ENCODE results near the gene STKLD1.
"Not testable (repeated sequence)": the region's sequence is repeated elsewhere in the genome, so short reads cannot be mapped to it uniquely, and the experiment has no call there.

STKLD1 gene

DNA sequence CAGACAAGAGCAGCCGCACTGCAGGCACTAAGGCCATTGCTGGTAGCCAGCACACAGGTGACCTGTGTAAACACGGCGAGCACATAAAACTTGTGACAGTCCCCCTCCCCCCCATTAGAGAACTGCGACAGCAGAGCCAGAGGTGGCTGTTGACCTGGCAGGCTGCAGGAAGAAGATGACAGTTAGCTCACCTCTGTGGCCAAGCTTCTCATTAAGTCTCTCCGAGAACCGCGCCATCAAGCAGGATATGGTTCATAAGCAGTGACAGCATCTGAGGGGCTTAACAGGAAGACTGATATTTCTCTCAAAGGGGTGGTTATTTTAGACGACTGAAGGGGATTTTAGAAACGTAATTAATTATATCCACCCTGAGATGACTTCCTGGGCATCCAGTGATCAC, 5.5 kb upstream of the STKLD1 start:
- POLR2A ChIA-PET = interaction anchor here (1.7 kb wide), 1 partner anchor 23 kb away, joined by 6 read pairs; the partner anchor contains the start of genes MED22 and RPL7A
- TF ChIP-seq SP1 (IDR thresholded peaks at IDR 0.05) = no peak
- TF ChIP-seq ARNT (IDR thresholded peaks at IDR 0.05) = no peak
- no peak for TF ChIP-seq SUZ12 (IDR thresholded peaks at IDR 0.05)
- TF ChIP-seq TARDBP (IDR thresholded peaks at IDR 0.05) = no peak
- no peak for TF ChIP-seq ELF4 (IDR thresholded peaks at IDR 0.05)
- TF ChIP-seq ZNF384 (IDR thresholded peaks at IDR 0.05) = no peak
- TF ChIP-seq FOXA1 (IDR thresholded peaks at IDR 0.05) = no peak
- no peak for TF ChIP-seq NFRKB (IDR thresholded peaks at IDR 0.05)
- no peak for TF ChIP-seq CTBP1 (IDR thresholded peaks at IDR 0.05; ENCODE audit: borderline replicate concordance)
- TF ChIP-seq FOXK2 (IDR thresholded peaks at IDR 0.05) = no peak
- no peak for TF ChIP-seq HDGF (IDR thresholded peaks at IDR 0.05; ENCODE audit: borderline replicate concordance)
- no peak for TF ChIP-seq L3MBTL2 (conservative IDR thresholded peaks at IDR 0.05)
- no peak for TF ChIP-seq LEF1 (IDR thresholded peaks at IDR 0.05; ENCODE audit: borderline replicate concordance)
- no peak for TF ChIP-seq BHLHE40 (IDR thresholded peaks at IDR 0.05; ENCODE audit: borderline replicate concordance)
- TF ChIP-seq FOXM1 (IDR thresholded peaks at IDR 0.05; ENCODE audit: borderline replicate concordance) = no peak
- TF ChIP-seq, protein P1, sequence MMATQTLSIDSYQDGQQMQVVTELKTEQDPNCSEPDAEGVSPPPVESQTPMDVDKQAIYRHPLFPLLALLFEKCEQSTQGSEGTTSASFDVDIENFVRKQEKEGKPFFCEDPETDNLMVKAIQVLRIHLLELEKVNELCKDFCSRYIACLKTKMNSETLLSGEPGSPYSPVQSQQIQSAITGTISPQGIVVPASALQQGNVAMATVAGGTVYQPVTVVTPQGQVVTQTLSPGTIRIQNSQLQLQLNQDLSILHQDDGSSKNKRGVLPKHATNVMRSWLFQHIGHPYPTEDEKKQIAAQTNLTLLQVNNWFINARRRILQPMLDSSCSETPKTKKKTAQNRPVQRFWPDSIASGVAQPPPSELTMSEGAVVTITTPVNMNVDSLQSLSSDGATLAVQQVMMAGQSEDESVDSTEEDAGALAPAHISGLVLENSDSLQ (IDR thresholded peaks at IDR 0.05) = no peak
- no peak for DNase-seq (ENCODE audit: extremely low spot score)
- CTCF ChIA-PET = no interaction called here

DNA sequence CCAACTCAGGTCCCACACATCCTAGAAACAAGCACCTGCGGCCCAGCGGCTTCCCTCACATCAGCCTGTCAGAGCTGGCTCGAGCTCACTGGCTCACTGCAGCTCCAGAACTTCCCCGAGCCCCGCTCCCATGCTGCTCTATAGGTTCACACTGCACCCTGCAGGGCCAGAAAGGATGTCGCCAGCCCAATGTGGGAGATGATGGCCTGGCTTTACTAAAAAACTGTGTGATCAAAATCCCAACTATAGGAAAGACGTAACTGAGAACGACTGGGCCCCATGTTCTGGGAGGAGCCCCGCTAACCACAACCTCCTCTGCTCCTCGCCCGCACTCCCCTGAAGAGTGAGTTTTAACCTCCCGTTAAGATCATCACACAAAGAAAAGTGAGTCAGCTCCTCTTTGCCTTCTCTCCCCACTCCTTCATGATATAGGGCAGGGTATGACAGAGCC, 4.9 kb upstream of the STKLD1 start:
- CTCF ChIA-PET = no interaction called here
- POLR2A ChIA-PET = interaction anchor here (1.1 to 1.7 kb wide), 3 partner anchors 15 to 253 kb away, joined by 3 to 6 read pairs (median 4); partner anchors contain the start of genes MED22, RPL7A and SURF1
- DNase-seq (ENCODE audit: extremely low spot score) = no peak
- no peak for TF ChIP-seq FOXK2 (IDR thresholded peaks at IDR 0.05)
- no peak for TF ChIP-seq FOXM1 (IDR thresholded peaks at IDR 0.05; ENCODE audit: borderline replicate concordance)

DNA sequence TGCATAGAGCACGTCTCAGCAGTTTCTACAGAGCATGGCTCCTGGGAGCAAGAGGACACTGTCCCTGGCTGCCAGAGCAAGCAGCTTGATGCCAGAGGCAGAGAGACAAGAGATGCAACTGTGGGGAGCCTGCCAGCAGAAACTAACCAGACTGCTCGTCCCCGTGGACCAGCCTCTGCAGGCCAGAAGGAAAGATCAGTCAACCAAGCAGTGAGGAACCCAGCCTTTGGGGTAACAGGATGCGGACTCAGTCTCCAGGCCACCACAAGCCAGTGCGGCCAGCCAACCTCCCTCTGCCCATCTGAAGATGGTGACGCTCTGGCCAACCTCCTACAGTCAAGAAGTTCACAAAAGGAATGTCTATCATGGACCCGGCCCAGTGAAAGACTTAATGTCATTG, 4.0 kb upstream of the STKLD1 start:
- no peak for DNase-seq (ENCODE audit: extremely low spot score)
- CTCF ChIA-PET = interaction anchor here (1.0 kb wide), 1 partner anchor 21 kb away, joined by 3 read pairs; no protein-coding TSS in a partner anchor
- no peak for TF ChIP-seq LEF1 (IDR thresholded peaks at IDR 0.05; ENCODE audit: borderline replicate concordance)
- TF ChIP-seq SP1 (IDR thresholded peaks at IDR 0.05) = no peak
- TF ChIP-seq TARDBP (IDR thresholded peaks at IDR 0.05) = no peak
- no peak for TF ChIP-seq NFRKB (IDR thresholded peaks at IDR 0.05)
- TF ChIP-seq SUZ12 (IDR thresholded peaks at IDR 0.05) = no peak
- no peak for TF ChIP-seq L3MBTL2 (conservative IDR thresholded peaks at IDR 0.05)
- TF ChIP-seq FOXA1 (IDR thresholded peaks at IDR 0.05) = no peak
- TF ChIP-seq BHLHE40 (IDR thresholded peaks at IDR 0.05; ENCODE audit: borderline replicate concordance) = no peak
- no peak for TF ChIP-seq ZNF384 (IDR thresholded peaks at IDR 0.05)
- TF ChIP-seq CTBP1 (IDR thresholded peaks at IDR 0.05; ENCODE audit: borderline replicate concordance) = no peak
- TF ChIP-seq ELF4 (IDR thresholded peaks at IDR 0.05) = no peak
- no peak for TF ChIP-seq FOXK2 (IDR thresholded peaks at IDR 0.05)
- TF ChIP-seq HDGF (IDR thresholded peaks at IDR 0.05; ENCODE audit: borderline replicate concordance) = no peak
- no peak for TF ChIP-seq FOXM1 (IDR thresholded peaks at IDR 0.05; ENCODE audit: borderline replicate concordance)
- TF ChIP-seq, protein P1 (IDR thresholded peaks at IDR 0.05) = no peak
- no peak for TF ChIP-seq ARNT (IDR thresholded peaks at IDR 0.05)
- POLR2A ChIA-PET = interaction anchor here (1.1 to 1.6 kb wide), 3 partner anchors 16 to 254 kb away, joined by 3 to 6 read pairs (median 4); partner anchors contain the start of genes MED22, RPL7A and SURF1

DNA sequence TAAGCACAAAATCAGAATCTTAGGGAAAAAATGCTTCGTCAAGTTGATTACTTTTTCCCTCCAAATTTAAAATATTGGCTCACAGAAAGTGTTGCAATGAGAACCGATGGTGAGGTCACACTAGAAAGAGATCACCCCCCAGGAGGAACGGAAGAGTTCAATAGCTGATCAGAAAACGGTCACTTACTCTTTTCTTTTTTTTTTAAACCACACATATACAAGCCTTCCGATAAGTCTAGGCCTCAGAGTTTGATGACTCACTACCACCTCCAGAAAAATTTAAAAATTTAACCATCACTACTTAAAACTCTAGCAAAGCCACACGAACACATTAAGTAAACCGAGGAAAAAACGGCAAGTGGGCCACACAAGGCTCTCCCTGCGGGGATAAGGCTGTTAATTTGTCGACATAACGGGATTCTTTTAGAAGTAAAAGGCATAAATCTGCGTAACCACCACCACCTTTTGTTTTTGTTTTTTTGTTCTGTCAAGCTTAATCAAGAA, 1.5 kb upstream of the STKLD1 start:
- TF ChIP-seq HDGF (IDR thresholded peaks at IDR 0.05; ENCODE audit: borderline replicate concordance) (no peak), FOXM1 (IDR thresholded peaks at IDR 0.05; ENCODE audit: borderline replicate concordance) (no peak), FOXK2 (IDR thresholded peaks at IDR 0.05) (no peak), ARNT (IDR thresholded peaks at IDR 0.05) (no peak), SP1 (IDR thresholded peaks at IDR 0.05) (no peak), NFRKB (IDR thresholded peaks at IDR 0.05) (no peak), SUZ12 (IDR thresholded peaks at IDR 0.05) (no peak), BHLHE40 (IDR thresholded peaks at IDR 0.05; ENCODE audit: borderline replicate concordance) (no peak), LEF1 (IDR thresholded peaks at IDR 0.05; ENCODE audit: borderline replicate concordance) (no peak), ZNF384 (IDR thresholded peaks at IDR 0.05) (no peak), FOXA1 (IDR thresholded peaks at IDR 0.05) (no peak), TARDBP (IDR thresholded peaks at IDR 0.05) (no peak), L3MBTL2 (conservative IDR thresholded peaks at IDR 0.05) (no peak), CTBP1 (IDR thresholded peaks at IDR 0.05; ENCODE audit: borderline replicate concordance) (no peak), ELF4 (IDR thresholded peaks at IDR 0.05) (no peak)
- TF ChIP-seq, protein P1 (IDR thresholded peaks at IDR 0.05) = no peak
- CTCF ChIA-PET = interaction anchor here (0.5 kb wide), 1 partner anchor 214 kb away, joined by 4 read pairs; no protein-coding TSS in a partner anchor
- DNase-seq (ENCODE audit: extremely low spot score) = no peak
- POLR2A ChIA-PET = interaction anchor here (0.6 to 1.4 kb wide), 10 partner anchors 11 to 104 kb away, joined by 3 to 15 read pairs (median 5); partner anchors contain the start of genes CACFD1, MED22, RPL7A and SLC2A6

DNA sequence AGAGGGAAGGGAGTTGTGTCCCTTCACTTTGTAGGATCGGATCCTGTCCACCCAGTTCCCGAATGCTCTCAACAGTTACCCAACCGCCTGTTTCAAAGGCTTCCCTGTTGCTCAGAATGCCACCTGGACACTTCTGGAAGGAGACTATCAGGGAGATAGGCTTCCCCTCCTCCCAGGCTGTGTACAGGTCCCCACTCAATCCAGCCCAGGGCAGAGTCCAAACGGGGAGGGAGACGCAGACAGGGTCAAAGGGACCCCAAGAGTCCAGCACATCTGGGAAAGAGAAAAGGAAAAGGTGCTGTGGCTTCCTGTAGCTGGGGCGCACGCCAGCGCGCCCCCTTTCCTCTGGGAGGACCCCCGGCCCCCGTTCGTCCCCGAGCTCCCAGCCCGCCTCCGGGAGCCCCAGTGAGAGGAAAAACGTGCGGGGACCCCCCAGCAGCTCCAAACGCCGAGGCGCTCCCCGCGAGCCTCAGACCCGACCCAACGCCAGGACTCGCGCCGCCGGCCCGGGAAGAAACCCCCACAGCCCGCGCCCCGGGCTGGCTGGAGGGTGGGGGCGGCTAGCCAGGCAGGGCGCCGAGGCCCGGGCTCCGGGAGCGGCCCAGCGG, 946 bp upstream of the STKLD1 start:
- TF ChIP-seq, protein P1 (IDR thresholded peaks at IDR 0.05) = no peak
- no peak for TF ChIP-seq CTBP1 (IDR thresholded peaks at IDR 0.05; ENCODE audit: borderline replicate concordance)
- TF ChIP-seq FOXK2 (IDR thresholded peaks at IDR 0.05) = no peak
- no peak for TF ChIP-seq SUZ12 (IDR thresholded peaks at IDR 0.05)
- TF ChIP-seq HDGF (IDR thresholded peaks at IDR 0.05; ENCODE audit: borderline replicate concordance) = no peak
- no peak for TF ChIP-seq NFRKB (IDR thresholded peaks at IDR 0.05)
- TF ChIP-seq LEF1 (IDR thresholded peaks at IDR 0.05; ENCODE audit: borderline replicate concordance) = no peak
- TF ChIP-seq BHLHE40 (IDR thresholded peaks at IDR 0.05; ENCODE audit: borderline replicate concordance) = no peak
- no peak for TF ChIP-seq TARDBP (IDR thresholded peaks at IDR 0.05)
- no peak for TF ChIP-seq FOXA1 (IDR thresholded peaks at IDR 0.05)
- CTCF ChIA-PET = interaction anchor here (0.5 kb wide), 1 partner anchor 214 kb away, joined by 4 read pairs; no protein-coding TSS in a partner anchor
- POLR2A ChIA-PET = interaction anchor here (0.6 to 1.3 kb wide), 8 partner anchors 11 to 103 kb away, joined by 3 to 15 read pairs (median 5); partner anchors contain the start of genes CACFD1, MED22, RPL7A and SLC2A6
- peak; percentile 35 for DNase-seq (ENCODE audit: extremely low spot score)

DNA sequence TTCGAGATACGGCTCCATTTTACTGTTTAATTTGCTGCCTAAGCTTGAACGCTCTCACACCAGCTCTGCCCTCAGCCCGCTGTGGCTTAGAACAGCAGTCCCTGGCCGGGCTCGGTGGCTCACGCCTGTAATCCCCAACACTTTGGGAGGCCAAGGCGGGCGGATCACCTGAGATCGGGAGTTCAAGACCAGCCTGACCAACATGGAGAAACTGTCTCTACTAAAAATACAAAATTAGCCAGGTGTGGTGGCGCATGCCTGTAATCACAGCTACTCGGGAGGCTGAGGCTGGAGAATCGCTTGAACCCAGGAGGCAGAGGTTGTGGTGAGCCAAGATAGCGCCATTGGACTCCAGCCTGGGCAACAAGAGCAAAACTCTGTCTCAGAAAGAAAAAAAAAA, 1.1 kb downstream of the STKLD1 start:
- not testable (repeated sequence) for DNase-seq (ENCODE audit: extremely low spot score)
- ChIA-PET CTCF (interaction anchor here (0.5 to 0.6 kb wide), 2 partner anchors 48 to 80 kb away, joined by 3 to 4 read pairs; no protein-coding TSS in a partner anchor), POLR2A (interaction anchor here (1.0 to 3.1 kb wide), 5 partner anchors 12 to 31 kb away, joined by 3 to 13 read pairs (median 4); partner anchors contain the start of genes MED22 and RPL7A)
